Immature natural killer cell (primary cell): ENCODE measurements around the gene D2HGDH. TPM values are rescaled to one million over a fixed set of nuclear protein-coding genes. Genes with fewer than 3 reads are reported as not detected.
A peak's percentile ranks its signal among the peaks of the same experiment; 100 is the strongest.

Source experiments
- DNase-seq, 3 donors: peaks; one replicate each; pipeline ENCODE4 v3.0.0; 2022; ENCODE audit warnings: mixed read lengths in 1 of 3
- H3K27ac Mint-ChIP-seq, 6 donors: one replicate each; pipeline ENCODE4 v1.8.0; 2020; ENCODE audit warnings: mixed read lengths in 6 of 6, mild to moderate bottlenecking in 5 of 6, inconsistent platforms in 4 of 6, moderate library complexity in 3 of 6
- H3K27me3 Mint-ChIP-seq, 3 donors: one replicate each; pipeline ENCODE4 v1.8.0; 2020 to 2021; ENCODE audit warnings: low read depth in 3 of 3, mild to moderate bottlenecking in 3 of 3, mixed read lengths in 3 of 3, moderate library complexity in 3 of 3, inconsistent platforms in 1 of 3
- H3K36me3 Mint-ChIP-seq, 3 donors: one replicate each; pipeline ENCODE4 v1.8.0; 2020; ENCODE audit warnings: mixed read lengths in 3 of 3, inconsistent platforms in 2 of 3, mild to moderate bottlenecking in 2 of 3
- H3K4me1 Mint-ChIP-seq, 2 donors: one replicate each; pipeline ENCODE4 v1.8.0; 2020; ENCODE audit warnings: inconsistent platforms in 2 of 2, mild to moderate bottlenecking in 2 of 2, mixed read lengths in 2 of 2, moderate library complexity in 1 of 2
- H3K4me3 Mint-ChIP-seq, 5 donors: one replicate each; pipeline ENCODE4 v1.8.0; 2020; ENCODE audit warnings: mild to moderate bottlenecking in 5 of 5, mixed read lengths in 5 of 5, inconsistent platforms in 3 of 5, moderate library complexity in 3 of 5
- H3K9me3 Mint-ChIP-seq, 6 donors: one replicate each; pipeline ENCODE4 v1.8.0; 2020; ENCODE audit warnings: mild to moderate bottlenecking in 6 of 6, mixed read lengths in 6 of 6, inconsistent platforms in 4 of 6, moderate library complexity in 3 of 6
- polyA plus RNA-seq, 3 donors: library from polyadenylated mRNA; unstranded; fragments of 300-500 nt; fragmentation: Illumina TruSeq; gene quantifications; one replicate each; pipeline ENCODE4 v1.2.3, GENCODE V29; 2021

The D2HGDH gene
- polyA plus RNA-seq, 3 donors from 2014 or later, result 0.49 to 2.9 (median 1.5) TPM

- H3K4me1 Mint-ChIP-seq, result no peaks in the 10 kb centered on the region
- peaks cover 0 to 1% (median 0%) of the 10 kb centered on the region in 3 donors for H3K27me3 Mint-ChIP-seq
- no peaks in the 10 kb centered on the region for H3K9me3 Mint-ChIP-seq
- H3K36me3 Mint-ChIP-seq, result peaks cover 23 to 45% (median 28%) of the 10 kb centered on the region in 3 donors
- H3K4me3 Mint-ChIP-seq, result no peak overlapping the region
- DNase-seq, result no peak
- H3K27ac Mint-ChIP-seq, result no peak overlapping the region
Measured at GRCh38 chr2:241708879-241709278, 25.6 kb upstream of the D2HGDH start.

- no peaks in the 10 kb centered on the region for H3K9me3 Mint-ChIP-seq
- DNase-seq, result no peak
- peaks cover 0 to 6% (median 3%) of the 10 kb centered on the region in 3 donors for H3K27me3 Mint-ChIP-seq
- H3K4me1 Mint-ChIP-seq, result no peaks in the 10 kb centered on the region
- no peak overlapping the region for H3K27ac Mint-ChIP-seq
- no peak overlapping the region for H3K4me3 Mint-ChIP-seq
- H3K36me3 Mint-ChIP-seq, result peaks cover 7 to 28% (median 18%) of the 10 kb centered on the region in 3 donors
Measured at GRCh38 chr2:241719093-241719492, 15.3 kb upstream of the D2HGDH start.

GRCh38 chr2:241720099-241720498 lies 14.3 kb upstream of the D2HGDH start:
- Mint-ChIP-seq H3K27me3 (peaks cover 0 to 4% (median 2%) of the 10 kb centered on the region in 3 donors), H3K4me1 (no peaks in the 10 kb centered on the region), H3K36me3 (peaks cover 0 to 21% (median 17%) of the 10 kb centered on the region in 3 donors), H3K4me3 (no peak overlapping the region), H3K27ac (no peak overlapping the region), H3K9me3 (no peaks in the 10 kb centered on the region)
- DNase-seq, result no peak

GRCh38 chr2:241720560-241720959 lies 13.9 kb upstream of the D2HGDH start:
- H3K9me3 Mint-ChIP-seq, result no peaks in the 10 kb centered on the region
- no peak overlapping the region for H3K4me3 Mint-ChIP-seq
- H3K4me1 Mint-ChIP-seq, result no peaks in the 10 kb centered on the region
- peaks cover 0 to 21% (median 17%) of the 10 kb centered on the region in 3 donors for H3K36me3 Mint-ChIP-seq
- DNase-seq, result no peak
- no peak overlapping the region for H3K27ac Mint-ChIP-seq
- peaks cover 0 to 4% (median 2%) of the 10 kb centered on the region in 3 donors for H3K27me3 Mint-ChIP-seq

- H3K36me3 Mint-ChIP-seq, result peaks cover 0 to 17% (median 14%) of the 10 kb centered on the region in 3 donors
- H3K9me3 Mint-ChIP-seq, result no peaks in the 10 kb centered on the region
- H3K27me3 Mint-ChIP-seq, result peaks cover 0 to 4% (median 0%) of the 10 kb centered on the region in 3 donors
- H3K27ac Mint-ChIP-seq, result no peak overlapping the region
- H3K4me1 Mint-ChIP-seq, result no peaks in the 10 kb centered on the region
- DNase-seq, result no peak
- H3K4me3 Mint-ChIP-seq, result no peak overlapping the region
Measured at GRCh38 chr2:241721852-241722251, 12.6 kb upstream of the D2HGDH start.

GRCh38 chr2:241722896-241723454 lies 11.5 kb upstream of the D2HGDH start:
- peaks cover 0 to 17% (median 9%) of the 10 kb centered on the region in 3 donors for H3K36me3 Mint-ChIP-seq
- no peak overlapping the region for H3K27ac Mint-ChIP-seq

GRCh38 chr2:241724259-241724974 lies 10.0 kb upstream of the D2HGDH start:
- no peaks in the 10 kb centered on the region for H3K4me1 Mint-ChIP-seq
- peak in 2 of 3 donors; percentile 12 to 24 for DNase-seq
- no peak overlapping the region for H3K27ac Mint-ChIP-seq
- H3K27me3 Mint-ChIP-seq, result peaks cover 0 to 4% (median 0%) of the 10 kb centered on the region in 3 donors
- H3K4me3 Mint-ChIP-seq, result no peak overlapping the region
- H3K36me3 Mint-ChIP-seq, result peaks cover 0 to 15% (median 9%) of the 10 kb centered on the region in 3 donors
- no peaks in the 10 kb centered on the region for H3K9me3 Mint-ChIP-seq

More at GRCh38 chr2:241722896-241723454, 11.5 kb upstream of the D2HGDH start:
- Mint-ChIP-seq H3K9me3 (no peaks in the 10 kb centered on the region), H3K4me1 (no peaks in the 10 kb centered on the region), H3K27me3 (peaks cover 0 to 4% (median 0%) of the 10 kb centered on the region in 3 donors), H3K4me3 (no peak overlapping the region)
- DNase-seq, result no peak

GRCh38 chr2:241724975-241725870 lies 9.2 kb upstream of the D2HGDH start:
- Mint-ChIP-seq H3K27ac (no peak overlapping the region), H3K4me3 (no peak overlapping the region), H3K9me3 (no peaks in the 10 kb centered on the region), H3K27me3 (peaks cover 0 to 4% (median 0%) of the 10 kb centered on the region in 3 donors), H3K4me1 (no peaks in the 10 kb centered on the region), H3K36me3 (peaks cover 0 to 13% (median 9%) of the 10 kb centered on the region in 3 donors)
- DNase-seq, result no peak

- DNase-seq, result no peak
- Mint-ChIP-seq H3K9me3 (no peaks in the 10 kb centered on the region), H3K4me3 (no peak overlapping the region), H3K27ac (no peak overlapping the region), H3K27me3 (peaks cover 0 to 4% (median 4%) of the 10 kb centered on the region in 3 donors), H3K36me3 (peaks cover 0 to 8% (median 5%) of the 10 kb centered on the region in 3 donors), H3K4me1 (peaks cover 1 to 7% of the 10 kb centered on the region in 2 donors)
Measured at GRCh38 chr2:241726459-241726858, 8.0 kb upstream of the D2HGDH start.

GRCh38 chr2:241728000-241728399 lies 6.4 kb upstream of the D2HGDH start:
- Mint-ChIP-seq H3K27me3 (peaks cover 2 to 4% (median 4%) of the 10 kb centered on the region in 3 donors), H3K36me3 (peaks cover 0 to 5% (median 0%) of the 10 kb centered on the region in 3 donors), H3K4me1 (peaks cover 8 to 21% of the 10 kb centered on the region in 2 donors), H3K4me3 (no peak overlapping the region), H3K27ac (no peak overlapping the region), H3K9me3 (no peaks in the 10 kb centered on the region)
- DNase-seq, result no peak

GRCh38 chr2:241728627-241729026 lies 5.8 kb upstream of the D2HGDH start:
- no peak overlapping the region for H3K4me3 Mint-ChIP-seq
- no peaks in the 10 kb centered on the region for H3K9me3 Mint-ChIP-seq
- H3K4me1 Mint-ChIP-seq, result peaks cover 9 to 25% of the 10 kb centered on the region in 2 donors
- no peaks in the 10 kb centered on the region for H3K36me3 Mint-ChIP-seq
- peaks cover 4 to 5% (median 4%) of the 10 kb centered on the region in 3 donors for H3K27me3 Mint-ChIP-seq
- H3K27ac Mint-ChIP-seq, result no peak overlapping the region
- no peak for DNase-seq

- no peak overlapping the region for H3K4me3 Mint-ChIP-seq
- peaks cover 0 to 5% (median 4%) of the 10 kb centered on the region in 3 donors for H3K27me3 Mint-ChIP-seq
- H3K27ac Mint-ChIP-seq, result peak overlapping the region in 2 of 6 donors; percentile 56 to 65
- H3K9me3 Mint-ChIP-seq, result no peaks in the 10 kb centered on the region
- H3K4me1 Mint-ChIP-seq, result peaks cover 12 to 25% of the 10 kb centered on the region in 2 donors
- DNase-seq, result no peak
- no peaks in the 10 kb centered on the region for H3K36me3 Mint-ChIP-seq
Measured at GRCh38 chr2:241729868-241730267, 4.6 kb upstream of the D2HGDH start.

- Mint-ChIP-seq H3K9me3 (no peaks in the 10 kb centered on the region), H3K36me3 (no peaks in the 10 kb centered on the region), H3K27ac (peak overlapping the region in 4 of 6 donors; percentile 10 to 76 (median 68)), H3K4me1 (peaks cover 15 to 25% of the 10 kb centered on the region in 2 donors), H3K27me3 (peaks cover 3 to 12% (median 4%) of the 10 kb centered on the region in 3 donors), H3K4me3 (no peak overlapping the region)
- no peak for DNase-seq
Measured at GRCh38 chr2:241730671-241731293, 3.6 kb upstream of the D2HGDH start.
